ENCODE data around the gene ATG7. TPM values are rescaled to one million over a fixed set of nuclear protein-coding genes. Genes with fewer than 3 reads are reported as not detected.
A peak's percentile ranks its signal among the peaks of the same experiment; 100 is the strongest.

Gene ATG7
- total and polyA plus RNA-seq, 2 donors from 2014 or later = 15.3 to 54.9 TPM

DNA sequence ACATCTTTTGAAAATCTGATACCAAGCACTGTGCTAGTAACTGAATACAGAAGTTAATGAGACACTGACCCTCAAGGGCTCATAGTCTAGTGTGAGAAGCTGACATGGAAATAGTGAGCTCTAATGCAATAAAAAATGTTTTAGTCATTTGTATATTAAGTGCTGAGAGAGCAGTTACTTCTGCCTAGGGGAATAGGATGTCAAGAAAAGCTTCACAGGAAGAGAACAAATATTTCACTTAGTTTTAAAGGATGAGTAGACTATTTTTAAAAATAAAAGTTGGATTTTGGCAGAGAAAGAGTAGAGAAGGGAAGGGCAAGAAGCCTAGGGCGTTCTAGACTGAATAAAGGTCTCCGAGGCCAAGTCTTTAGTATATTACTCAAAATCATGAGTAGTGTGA lies 158.4 kb downstream of the ATG7 start:
- H3K27me3 ChIP-seq (ENCODE audit: control insufficient read depth, insufficient read depth, low read length) = no peaks in the 10 kb centered on the region
- H3K4me1 ChIP-seq (ENCODE audit: control insufficient read depth in 2 of 3, insufficient read depth in 2 of 3, low read depth in 1 of 3, low read length in 3 of 3) = peaks cover 0 to 6% (median 3%) of the 10 kb centered on the region in 3 donors
- intact Hi-C loops (cut with DNase I) = no loop called here
- H3K36me3 ChIP-seq (ENCODE audit: control insufficient read depth in 2 of 3, insufficient read depth in 3 of 3, low read length in 3 of 3) = no peaks in the 10 kb centered on the region
- no peak for TF ChIP-seq CTCF (IDR thresholded peaks at IDR 0.05; ENCODE audit: borderline replicate concordance, extremely low read depth, insufficient read depth)
- no peak overlapping the region for H3K27ac ChIP-seq (ENCODE audit: low read depth in 2 of 2, low read length in 2 of 2)
- no peaks in the 10 kb centered on the region for H3K9me3 ChIP-seq (ENCODE audit: control insufficient read depth in 2 of 3, insufficient read depth in 1 of 3, low read length in 3 of 3)
- peak in 2 of 5 donors; percentile 17 to 24 for DNase-seq
- H3K9ac ChIP-seq (ENCODE audit: low read length in 3 of 3) = no peak overlapping the region
- no peak overlapping the region for H3K4me3 ChIP-seq (ENCODE audit: low read length in 3 of 3)
- no peak for FAIRE-seq

- no peak for FAIRE-seq
- H3K9me3 ChIP-seq (ENCODE audit: control insufficient read depth in 2 of 3, insufficient read depth in 1 of 3, low read length in 3 of 3) = no peaks in the 10 kb centered on the region
- no peak overlapping the region for H3K9ac ChIP-seq (ENCODE audit: low read length in 3 of 3)
- H3K27ac ChIP-seq (ENCODE audit: low read depth in 2 of 2, low read length in 2 of 2) = no peak overlapping the region
- H3K4me3 ChIP-seq (ENCODE audit: low read length in 3 of 3) = no peak overlapping the region
- peaks cover 0 to 6% (median 3%) of the 10 kb centered on the region in 3 donors for H3K4me1 ChIP-seq (ENCODE audit: control insufficient read depth in 2 of 3, insufficient read depth in 2 of 3, low read depth in 1 of 3, low read length in 3 of 3)
- intact Hi-C loops (cut with DNase I) = no loop called here
- H3K36me3 ChIP-seq (ENCODE audit: control insufficient read depth in 2 of 3, insufficient read depth in 3 of 3, low read length in 3 of 3) = no peaks in the 10 kb centered on the region
- DNase-seq = no peak
- no peaks in the 10 kb centered on the region for H3K27me3 ChIP-seq (ENCODE audit: control insufficient read depth, insufficient read depth, low read length)
- TF ChIP-seq CTCF (IDR thresholded peaks at IDR 0.05; ENCODE audit: borderline replicate concordance, extremely low read depth, insufficient read depth) = no peak
Measured at GRCh38 chr3:11431319-11431718, 159.1 kb downstream of the ATG7 start.

- peak overlapping the region in 1 of 2 donors; percentile 74 for H3K27ac ChIP-seq (ENCODE audit: low read depth in 2 of 2, low read length in 2 of 2)
Measured at GRCh38 chr3:11434017-11434526, 161.9 kb downstream of the ATG7 start.

More at GRCh38 chr3:11434017-11434526, 161.9 kb downstream of the ATG7 start:
- TF ChIP-seq CTCF (IDR thresholded peaks at IDR 0.05; ENCODE audit: borderline replicate concordance, extremely low read depth, insufficient read depth) = no peak
- H3K9me3 ChIP-seq (ENCODE audit: control insufficient read depth in 2 of 3, insufficient read depth in 1 of 3, low read length in 3 of 3) = no peaks in the 10 kb centered on the region
- no peaks in the 10 kb centered on the region for H3K36me3 ChIP-seq (ENCODE audit: control insufficient read depth in 2 of 3, insufficient read depth in 3 of 3, low read length in 3 of 3)
- intact Hi-C loops (cut with DNase I) = no loop called here
- peak overlapping the region in 1 of 3 donors; percentile 23 for H3K9ac ChIP-seq (ENCODE audit: low read length in 3 of 3)
- no peak overlapping the region for H3K4me3 ChIP-seq (ENCODE audit: low read length in 3 of 3)
- H3K27me3 ChIP-seq (ENCODE audit: control insufficient read depth, insufficient read depth, low read length) = no peaks in the 10 kb centered on the region
- FAIRE-seq (no peak), DNase-seq (peak in 3 of 5 donors; percentile 17 to 82 (median 49))
- peaks cover 0 to 6% (median 3%) of the 10 kb centered on the region in 3 donors for H3K4me1 ChIP-seq (ENCODE audit: control insufficient read depth in 2 of 3, insufficient read depth in 2 of 3, low read depth in 1 of 3, low read length in 3 of 3)

Measured in kidney (tissue), 14 donors.